Hepatocyte (in vitro differentiated cells): ENCODE results near the gene STKLD1.

Source experiments
- CTCF ChIP-seq: fragments of 200-600 bp; sonication (generic); IDR thresholded peaks from 2 replicates; pipeline ENCODE4 v1.5.1; 2016; ENCODE audit warnings: antibody characterized with exemption, mild to moderate bottlenecking; ENCODE audit not compliant: poor library complexity
- EZH2 ChIP-seq: fragments of 200-600 bp; sonication (generic); IDR thresholded peaks from 2 replicates; pipeline ENCODE4 v1.6.1; 2016; ENCODE audit warnings: antibody characterized with exemption, mild to moderate bottlenecking, borderline replicate concordance

- TF ChIP-seq CTCF (no peak), EZH2 (no peak)
These were observed 65.4 kb downstream of the STKLD1 start for GRCh38 chr9:133441571-133441970.
